ENCODE data around the gene CDCA7L.
A peak's percentile ranks its signal among the peaks of the same experiment; 100 is the strongest.
"Not testable (repeated sequence)": the region's sequence is repeated elsewhere in the genome, so short reads cannot be mapped to it uniquely, and the experiment has no call there.

CDCA7L gene

DNA sequence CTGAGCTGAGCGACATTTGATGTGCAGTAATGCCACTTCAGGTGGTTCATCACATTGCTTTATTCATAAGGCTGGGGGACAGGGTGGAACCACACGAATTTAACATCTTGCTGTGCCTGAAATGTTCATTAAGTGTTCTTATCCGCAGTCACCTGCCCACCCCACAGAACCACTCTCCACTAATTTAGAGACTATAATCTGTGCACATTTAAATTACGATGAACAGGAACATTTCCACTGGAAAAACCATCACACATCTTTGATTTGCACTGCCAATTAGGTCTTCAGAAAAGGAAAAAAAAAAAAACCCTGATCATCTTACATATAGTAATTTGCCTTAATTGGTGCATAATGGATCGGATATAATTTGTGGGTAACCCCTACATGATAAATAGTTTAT is 2.3 kb downstream of the CDCA7L start:
- DNase-seq = no peak

DNA sequence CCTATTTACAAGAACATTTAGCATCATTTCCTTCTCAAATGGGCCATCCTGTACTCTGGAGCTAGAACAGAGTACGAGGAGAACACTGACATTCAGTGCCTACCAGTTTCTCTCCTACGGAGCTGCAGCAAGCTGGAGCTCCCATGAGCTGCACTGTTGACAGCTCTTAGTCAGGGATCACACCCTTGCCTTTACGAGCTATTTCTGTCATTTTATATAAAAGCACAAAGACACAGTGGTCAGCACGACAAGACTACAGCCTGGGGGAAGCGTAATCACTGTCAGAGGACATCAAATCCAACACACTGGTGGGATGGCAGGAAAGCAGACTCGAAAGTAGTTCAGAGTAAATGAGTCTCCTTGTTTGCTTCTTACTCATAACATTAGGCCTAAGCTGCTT is 2.7 kb downstream of the CDCA7L start:
- DNase-seq = no peak

GRCh38 chr7:21941611-21942141 is 4.0 kb downstream of the CDCA7L start:
- no peak for DNase-seq

GRCh38 chr7:21939858-21940372 is 5.8 kb downstream of the CDCA7L start:
- peak in 1 of 2 experiments; percentile 16 for DNase-seq

DNA sequence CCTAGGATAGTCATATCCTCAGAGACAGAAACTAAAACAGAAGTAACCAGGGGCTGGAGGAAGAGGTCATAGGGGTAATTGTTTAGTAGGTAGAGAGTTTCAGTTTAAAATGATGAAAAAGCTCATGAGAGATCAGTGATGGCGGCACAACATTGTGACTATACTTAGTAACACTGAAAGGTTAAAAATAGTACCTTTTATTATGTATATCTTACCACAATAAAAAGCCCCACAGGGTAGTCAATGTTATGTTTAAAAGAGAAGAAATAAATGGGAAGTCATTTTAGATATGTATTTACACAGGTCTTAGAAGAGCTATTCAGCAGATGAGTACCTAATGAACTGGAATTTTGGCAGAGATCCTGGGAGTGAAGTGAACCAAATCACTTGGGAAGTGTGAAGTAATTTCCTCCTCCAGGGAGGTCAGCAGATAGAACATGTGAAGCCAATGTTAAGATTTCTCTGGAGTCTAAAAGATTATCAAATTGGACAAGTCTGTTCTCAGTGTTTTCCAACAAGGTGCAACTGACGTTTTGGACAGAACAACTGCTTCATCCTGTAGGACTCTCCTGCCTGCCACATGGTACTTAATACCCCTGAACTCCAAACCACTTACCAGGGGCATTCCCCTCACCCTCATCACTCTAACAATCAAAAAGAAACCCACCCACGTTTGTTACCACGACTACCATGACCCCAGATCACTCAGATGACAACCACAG is 6.4 kb downstream of the CDCA7L start:
- DNase-seq = peak; percentile 13 to 38

GRCh38 chr7:21938463-21938862 is 7.2 kb downstream of the CDCA7L start:
- no peak for DNase-seq

DNA sequence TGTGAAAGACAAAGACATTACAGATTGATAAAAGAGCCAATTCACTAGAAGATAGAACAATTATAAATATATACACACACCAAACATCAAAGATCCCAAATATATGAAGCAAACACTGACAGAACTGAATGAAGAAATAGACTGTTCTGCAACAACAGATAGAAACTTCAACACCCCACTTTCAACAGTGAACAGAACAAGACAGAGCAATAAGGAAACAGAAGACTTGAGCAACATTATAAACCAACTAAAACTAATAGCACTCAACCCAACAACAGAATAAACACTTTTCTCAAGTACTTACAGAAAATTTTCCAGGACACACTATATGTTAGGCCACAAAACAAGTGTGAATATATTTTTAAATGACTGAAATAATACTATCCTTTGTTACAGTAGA is 10.9 kb downstream of the CDCA7L start:
- no peak for DNase-seq

- not testable (repeated sequence) for DNase-seq
Observed at GRCh38 chr7:21933293-21933692, 12.4 kb downstream of the CDCA7L start.

- DNase-seq = peak in 1 of 2 experiments; percentile 50
Observed at GRCh38 chr7:21927693-21928092, 18.0 kb downstream of the CDCA7L start.

DNA sequence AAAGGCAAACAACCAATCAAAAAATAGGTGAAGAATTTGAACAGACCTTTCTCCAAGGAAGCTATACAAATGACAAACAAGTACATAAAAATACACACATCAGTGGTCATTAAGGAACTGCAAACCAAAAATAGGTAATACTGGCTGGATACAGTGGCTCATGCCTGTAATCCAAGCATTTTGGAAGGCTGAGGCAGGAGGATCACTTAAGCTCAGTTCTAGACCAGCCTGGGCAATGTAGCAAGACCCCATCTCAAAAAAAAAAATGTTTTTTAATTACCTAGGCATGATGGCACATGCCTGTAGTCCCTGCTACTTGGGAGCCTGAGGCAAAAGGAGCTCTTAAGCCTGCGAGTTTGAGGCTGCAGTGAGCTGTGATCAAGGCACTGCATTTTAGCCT is 19.3 kb downstream of the CDCA7L start:
- no peak for DNase-seq

DNA sequence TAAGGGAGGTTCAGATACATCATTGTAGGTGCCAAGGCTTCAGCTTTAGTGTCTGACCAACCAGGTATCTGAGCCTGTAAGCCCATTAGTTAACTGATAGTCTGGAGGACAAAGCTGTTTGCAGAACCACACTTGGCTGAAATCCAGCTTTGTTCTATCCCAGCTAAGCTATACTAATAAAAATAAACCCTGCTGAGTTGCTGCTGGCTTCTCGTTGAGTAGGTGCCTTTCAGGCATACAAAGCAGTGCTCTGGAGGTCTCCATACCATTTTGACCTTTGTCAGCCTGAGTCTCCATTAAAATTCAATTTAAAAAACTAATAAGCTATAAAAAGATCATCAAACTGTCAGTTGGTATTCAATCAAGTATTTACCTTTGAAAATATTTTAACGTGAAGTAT is 22.0 kb downstream of the CDCA7L start:
- DNase-seq = peak in 1 of 2 experiments; percentile 54

GRCh38 chr7:21922605-21923004 is 23.1 kb downstream of the CDCA7L start:
- no peak for DNase-seq

GRCh38 chr7:21920936-21921335 is 24.8 kb downstream of the CDCA7L start:
- DNase-seq = no peak

- no peak for DNase-seq
Observed at GRCh38 chr7:21918216-21918615, 27.5 kb downstream of the CDCA7L start.

- no peak for DNase-seq
Observed at GRCh38 chr7:21916629-21917028, 29.1 kb downstream of the CDCA7L start.

DNA sequence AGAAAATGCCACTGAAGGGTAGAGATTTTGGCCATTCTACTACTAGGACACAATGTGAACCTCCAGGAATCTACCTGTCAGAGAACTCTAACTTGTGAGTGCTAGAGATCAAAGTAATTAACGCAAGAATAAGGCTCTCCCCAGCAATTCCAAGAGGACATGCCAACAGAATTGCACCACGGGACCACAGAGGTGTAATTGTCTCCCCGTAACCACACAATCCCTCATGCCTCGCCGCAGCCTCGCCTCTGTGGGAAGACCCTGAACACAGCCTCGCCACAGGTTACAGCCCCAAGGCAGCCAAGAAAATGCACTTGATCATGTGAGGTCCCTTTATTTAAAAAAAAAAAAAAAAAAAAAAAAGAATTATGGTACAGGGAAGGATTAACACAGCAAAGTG is 29.5 kb downstream of the CDCA7L start:
- DNase-seq = no peak

DNA sequence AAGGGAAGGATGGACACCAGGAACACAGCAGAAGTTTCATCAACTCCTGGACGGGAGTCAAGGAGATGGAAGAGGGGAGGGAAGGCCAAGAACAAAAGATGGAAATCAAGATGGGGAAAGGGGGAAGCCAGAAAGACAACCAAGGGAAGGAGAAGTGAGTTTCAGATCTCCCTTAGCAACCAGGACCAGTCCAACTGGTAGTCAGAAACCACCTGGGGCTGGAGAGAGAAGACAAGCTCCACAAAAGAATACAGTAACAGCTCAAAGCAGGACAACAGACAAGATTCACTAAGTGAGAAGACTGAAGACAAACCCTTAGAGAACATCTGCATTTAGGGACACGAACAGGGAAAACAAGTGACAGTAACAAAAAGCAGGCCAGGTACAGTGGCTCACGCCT is 30.6 kb downstream of the CDCA7L start:
- DNase-seq = no peak

GRCh38 chr7:21914671-21915070 is 31.0 kb downstream of the CDCA7L start:
- peak in 1 of 2 experiments; percentile 24 for DNase-seq

- no peak for DNase-seq
Observed at GRCh38 chr7:21912931-21913780, 32.5 kb downstream of the CDCA7L start.

- DNase-seq = no peak
Observed at GRCh38 chr7:21912305-21912704, 33.4 kb downstream of the CDCA7L start.

- no peak for DNase-seq
Observed at GRCh38 chr7:21911341-21911875, 34.3 kb downstream of the CDCA7L start.

GRCh38 chr7:21910253-21910652 is 35.4 kb downstream of the CDCA7L start:
- no peak for DNase-seq

GRCh38 chr7:21908746-21909145 is 37.0 kb downstream of the CDCA7L start:
- DNase-seq = no peak

Data from NCI-H524 (cell line).